Measurements from ENCODE around the gene CPNE5.

DNA sequence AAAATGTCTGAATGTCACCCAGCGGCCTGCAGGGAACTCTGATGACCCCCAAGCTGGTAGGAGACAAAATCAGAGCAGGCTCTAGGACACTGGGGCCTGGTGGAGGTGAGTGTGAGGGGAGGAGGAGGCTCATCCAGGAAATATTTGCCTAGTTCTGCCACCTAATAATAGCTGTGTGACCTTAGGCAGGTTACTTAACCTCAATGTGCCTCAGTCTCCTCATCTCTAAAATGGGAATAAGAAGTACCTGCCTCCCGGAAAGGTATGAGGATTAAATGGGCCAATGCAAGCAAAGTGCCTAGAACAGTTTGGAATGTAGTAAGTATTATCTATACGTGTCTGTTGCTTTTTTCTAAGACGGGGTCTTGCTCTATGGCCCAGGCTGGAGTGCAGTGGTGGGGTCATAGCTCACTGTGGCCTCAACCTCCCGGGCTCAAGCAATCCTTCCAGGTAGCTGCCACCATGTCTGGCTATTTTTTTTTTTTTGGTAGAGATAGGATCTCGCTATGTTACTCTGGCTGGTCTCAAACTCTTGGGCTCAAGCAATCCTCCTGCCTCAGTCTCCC lies 81.2 kb downstream of the CPNE5 start:
- TF ChIP-seq TCF7L2 (IDR thresholded peaks at IDR 0.05; ENCODE audit: low read depth, low read length) (no peak), SIN3A (IDR thresholded peaks at IDR 0.05; ENCODE audit: borderline replicate concordance, insufficient read depth, low read depth, low read length) (no peak), POLR2AphosphoS5 (IDR thresholded peaks at IDR 0.05; ENCODE audit: low read depth, low read length) (no peak)
- TF ChIP-seq, protein P1, sequence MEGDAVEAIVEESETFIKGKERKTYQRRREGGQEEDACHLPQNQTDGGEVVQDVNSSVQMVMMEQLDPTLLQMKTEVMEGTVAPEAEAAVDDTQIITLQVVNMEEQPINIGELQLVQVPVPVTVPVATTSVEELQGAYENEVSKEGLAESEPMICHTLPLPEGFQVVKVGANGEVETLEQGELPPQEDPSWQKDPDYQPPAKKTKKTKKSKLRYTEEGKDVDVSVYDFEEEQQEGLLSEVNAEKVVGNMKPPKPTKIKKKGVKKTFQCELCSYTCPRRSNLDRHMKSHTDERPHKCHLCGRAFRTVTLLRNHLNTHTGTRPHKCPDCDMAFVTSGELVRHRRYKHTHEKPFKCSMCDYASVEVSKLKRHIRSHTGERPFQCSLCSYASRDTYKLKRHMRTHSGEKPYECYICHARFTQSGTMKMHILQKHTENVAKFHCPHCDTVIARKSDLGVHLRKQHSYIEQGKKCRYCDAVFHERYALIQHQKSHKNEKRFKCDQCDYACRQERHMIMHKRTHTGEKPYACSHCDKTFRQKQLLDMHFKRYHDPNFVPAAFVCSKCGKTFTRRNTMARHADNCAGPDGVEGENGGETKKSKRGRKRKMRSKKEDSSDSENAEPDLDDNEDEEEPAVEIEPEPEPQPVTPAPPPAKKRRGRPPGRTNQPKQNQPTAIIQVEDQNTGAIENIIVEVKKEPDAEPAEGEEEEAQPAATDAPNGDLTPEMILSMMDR (IDR thresholded peaks at IDR 0.05) = no peak
- TF ChIP-seq, protein P2, sequence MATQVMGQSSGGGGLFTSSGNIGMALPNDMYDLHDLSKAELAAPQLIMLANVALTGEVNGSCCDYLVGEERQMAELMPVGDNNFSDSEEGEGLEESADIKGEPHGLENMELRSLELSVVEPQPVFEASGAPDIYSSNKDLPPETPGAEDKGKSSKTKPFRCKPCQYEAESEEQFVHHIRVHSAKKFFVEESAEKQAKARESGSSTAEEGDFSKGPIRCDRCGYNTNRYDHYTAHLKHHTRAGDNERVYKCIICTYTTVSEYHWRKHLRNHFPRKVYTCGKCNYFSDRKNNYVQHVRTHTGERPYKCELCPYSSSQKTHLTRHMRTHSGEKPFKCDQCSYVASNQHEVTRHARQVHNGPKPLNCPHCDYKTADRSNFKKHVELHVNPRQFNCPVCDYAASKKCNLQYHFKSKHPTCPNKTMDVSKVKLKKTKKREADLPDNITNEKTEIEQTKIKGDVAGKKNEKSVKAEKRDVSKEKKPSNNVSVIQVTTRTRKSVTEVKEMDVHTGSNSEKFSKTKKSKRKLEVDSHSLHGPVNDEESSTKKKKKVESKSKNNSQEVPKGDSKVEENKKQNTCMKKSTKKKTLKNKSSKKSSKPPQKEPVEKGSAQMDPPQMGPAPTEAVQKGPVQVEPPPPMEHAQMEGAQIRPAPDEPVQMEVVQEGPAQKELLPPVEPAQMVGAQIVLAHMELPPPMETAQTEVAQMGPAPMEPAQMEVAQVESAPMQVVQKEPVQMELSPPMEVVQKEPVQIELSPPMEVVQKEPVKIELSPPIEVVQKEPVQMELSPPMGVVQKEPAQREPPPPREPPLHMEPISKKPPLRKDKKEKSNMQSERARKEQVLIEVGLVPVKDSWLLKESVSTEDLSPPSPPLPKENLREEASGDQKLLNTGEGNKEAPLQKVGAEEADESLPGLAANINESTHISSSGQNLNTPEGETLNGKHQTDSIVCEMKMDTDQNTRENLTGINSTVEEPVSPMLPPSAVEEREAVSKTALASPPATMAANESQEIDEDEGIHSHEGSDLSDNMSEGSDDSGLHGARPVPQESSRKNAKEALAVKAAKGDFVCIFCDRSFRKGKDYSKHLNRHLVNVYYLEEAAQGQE (IDR thresholded peaks at IDR 0.05; ENCODE audit: insufficient read depth in 1 of 2, low read depth in 2 of 2, low read length in 1 of 2) = no peak

Data from Panc1 (cell line).